GF-D8 (cell line): Measurements from ENCODE around the gene KLHL24.
"Not testable (repeated sequence)": the region's sequence is repeated elsewhere in the genome, so short reads cannot be mapped to it uniquely, and the experiment has no call there.

Source experiments
- DNase-seq: peaks from one replicate; lab custom pipeline; 2025; lab: John Stamatoyannopoulos, UW

The KLHL24 gene

DNA sequence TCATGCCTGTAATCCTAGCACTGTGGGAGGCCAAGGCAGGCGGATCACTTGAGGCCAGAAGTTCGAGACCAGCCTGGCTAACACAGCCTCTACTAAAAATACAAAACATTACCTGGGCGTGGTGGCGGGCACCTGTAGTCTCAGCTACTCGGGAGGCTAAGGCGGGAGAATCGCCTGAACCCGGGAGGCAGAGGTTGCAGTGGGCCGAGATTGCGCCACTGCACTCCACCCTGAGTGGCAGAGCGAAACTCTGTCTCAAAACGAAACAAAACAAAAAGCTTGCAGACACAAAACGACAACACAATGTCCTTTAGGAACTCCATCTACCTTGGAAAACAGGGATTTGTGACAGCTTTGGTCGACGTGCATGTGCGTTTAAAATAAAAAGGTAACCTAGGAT, 716 bp upstream of the KLHL24 start:
- no peak for DNase-seq

- DNase-seq, result no peak
These were observed 354 bp upstream of the KLHL24 start for GRCh38 chr3:183635107-183635430.

DNA sequence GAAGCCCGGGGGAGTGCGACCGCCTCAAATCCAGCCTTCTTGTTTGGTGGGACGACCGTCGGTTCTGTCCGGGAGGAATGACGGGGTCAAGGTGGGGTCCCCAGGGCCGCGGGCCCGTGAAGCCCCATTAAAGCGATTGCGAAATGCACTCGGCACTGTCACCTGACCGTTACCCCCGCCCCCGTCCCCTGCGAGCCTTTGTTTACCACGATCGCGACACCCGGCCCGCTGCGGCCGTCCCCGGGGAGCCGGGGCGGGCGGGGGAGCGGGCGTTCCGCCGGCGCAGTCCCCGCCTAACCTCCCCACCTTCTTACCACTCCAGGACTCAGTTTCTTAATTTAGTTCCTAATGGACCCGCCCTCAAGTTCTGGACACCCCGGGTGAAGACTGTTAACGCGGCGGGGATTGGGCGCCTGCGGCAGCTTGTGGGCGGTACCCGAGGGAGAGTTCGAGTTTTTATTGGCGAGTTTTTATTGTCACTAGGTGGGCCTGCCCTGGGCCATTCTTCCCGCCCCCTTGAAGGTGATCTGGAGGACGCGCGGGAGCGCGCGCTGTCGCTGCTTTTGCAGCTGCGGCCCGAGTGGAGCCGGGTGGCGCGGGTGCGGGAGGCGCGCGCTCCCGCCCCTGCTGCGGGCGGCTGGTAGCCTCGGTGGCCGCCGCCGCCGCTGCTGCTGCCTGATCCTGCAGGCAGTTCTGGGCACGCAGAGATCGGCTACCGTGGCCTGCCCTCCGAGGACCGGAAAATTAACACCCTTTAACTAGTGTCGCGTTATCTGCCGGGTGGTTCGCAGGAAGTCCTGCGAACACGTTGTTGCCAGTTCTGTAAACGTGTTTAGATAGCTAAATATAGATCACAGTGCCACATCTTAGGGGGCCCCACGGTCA, 1.0 kb downstream of the KLHL24 start:
- DNase-seq, result peak; percentile 91

DNA sequence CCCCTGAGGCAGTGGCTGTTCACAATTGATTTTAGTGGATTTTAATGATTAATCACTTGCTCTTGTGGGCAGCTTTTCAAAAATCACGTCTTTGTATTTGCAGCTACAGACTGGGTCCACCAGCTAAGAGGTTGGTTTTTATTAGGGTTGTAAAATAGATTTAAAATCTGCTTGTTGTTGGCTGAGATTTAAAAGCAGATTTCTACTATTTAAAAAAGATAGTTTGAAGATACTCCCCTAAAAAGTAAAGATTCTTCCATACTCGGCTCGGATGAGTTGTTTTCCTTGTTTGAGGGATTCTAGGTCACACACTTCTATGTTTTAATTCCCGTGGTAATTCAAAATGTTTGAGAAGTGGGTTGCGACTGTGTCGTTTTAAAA, 1.7 kb downstream of the KLHL24 start:
- no peak for DNase-seq

DNA sequence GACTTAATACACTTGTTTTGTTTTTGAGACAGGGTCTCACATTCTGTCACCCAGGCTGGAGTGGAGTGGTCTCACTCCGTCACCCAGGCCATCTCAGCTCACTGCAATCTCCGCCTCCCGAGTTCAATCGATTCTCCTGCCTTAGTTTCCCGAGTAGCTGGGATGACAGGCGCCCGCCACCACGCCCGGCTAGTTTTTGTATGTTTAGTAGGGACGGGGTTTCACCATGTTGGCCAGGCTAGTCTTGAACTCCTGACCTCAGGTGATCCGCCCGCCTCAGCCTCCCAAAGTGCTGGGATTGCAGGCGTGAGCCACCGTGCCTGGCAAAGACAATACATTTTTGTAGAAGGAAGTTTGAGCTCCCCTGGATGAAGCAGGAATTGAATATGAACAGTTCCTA, 2.2 kb downstream of the KLHL24 start:
- DNase-seq, result not testable (repeated sequence)

DNA sequence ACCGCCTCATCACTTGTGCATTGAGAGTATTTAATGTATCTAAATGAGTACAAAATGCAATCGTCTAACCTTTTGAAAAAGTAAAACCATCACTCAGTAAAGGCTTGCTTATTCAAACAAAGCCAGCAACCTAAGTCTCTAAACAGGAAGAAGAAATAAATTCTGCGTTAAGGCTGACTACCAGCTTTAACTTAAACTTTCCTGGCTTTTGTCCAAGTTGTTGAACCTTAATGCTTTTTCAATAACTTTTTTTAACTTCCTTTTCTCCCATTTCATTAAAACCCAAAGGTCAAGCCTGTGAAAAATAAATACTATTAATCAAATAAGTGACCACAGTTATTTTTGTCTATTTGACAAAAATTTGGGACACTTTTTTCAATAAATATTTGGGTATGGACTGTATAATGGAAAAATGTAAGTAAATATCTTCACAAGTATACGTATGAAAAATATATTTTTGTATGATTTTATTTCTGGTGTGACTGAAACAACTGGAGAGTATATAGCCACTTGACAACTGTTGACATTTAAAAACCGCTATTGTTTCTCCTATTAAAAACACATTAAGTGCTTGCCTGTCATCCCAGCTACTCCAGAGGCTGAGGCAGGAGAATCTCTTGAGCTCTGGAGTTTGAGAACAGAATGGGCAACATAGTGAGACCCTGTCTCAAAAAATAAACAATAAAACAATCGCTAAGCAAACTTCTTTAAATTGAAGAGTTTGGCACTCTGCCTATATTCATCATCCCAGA, 2.9 kb downstream of the KLHL24 start:
- no peak for DNase-seq

DNA sequence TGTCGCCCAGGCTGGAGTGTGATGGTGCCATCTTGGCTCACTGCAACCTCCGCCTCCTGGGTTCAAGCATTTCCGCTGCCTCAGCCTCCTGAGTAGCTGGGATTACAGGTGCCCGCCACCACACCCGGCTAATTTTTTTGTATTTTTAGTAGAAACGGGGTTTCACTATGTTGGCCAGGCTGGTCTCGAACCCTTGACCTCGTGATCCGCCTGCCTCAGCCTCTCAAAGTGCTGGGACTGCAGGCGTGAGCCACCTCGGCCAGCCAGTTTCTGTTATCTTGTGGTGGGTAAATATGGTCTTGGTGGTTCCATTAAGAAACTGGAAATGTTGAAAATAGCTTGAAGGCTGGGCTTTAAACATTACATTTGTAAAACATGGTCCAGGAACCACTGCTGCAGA, 5.2 kb downstream of the KLHL24 start:
- DNase-seq, result not testable (repeated sequence)

DNA sequence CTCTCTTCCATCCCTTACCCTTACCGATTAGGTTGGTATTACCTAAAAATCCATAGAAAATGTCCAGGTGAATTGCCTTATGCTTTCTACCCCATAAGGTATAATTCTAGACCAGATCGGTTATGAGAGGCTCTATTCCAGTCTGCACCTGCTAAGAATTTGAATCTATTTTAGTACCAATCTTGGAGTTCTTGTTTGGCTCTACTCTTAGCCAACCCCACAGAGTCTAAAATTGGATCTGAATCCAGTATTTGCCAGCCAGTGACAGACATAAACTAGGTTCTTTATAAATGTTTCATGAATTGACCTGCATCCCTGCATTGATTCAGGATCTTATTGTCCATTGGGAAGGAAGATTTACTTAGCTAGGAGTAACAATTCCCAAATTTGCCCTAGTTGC, 6.5 kb downstream of the KLHL24 start:
- DNase-seq, result no peak

GRCh38 chr3:183644244-183644643, 8.8 kb downstream of the KLHL24 start:
- DNase-seq, result no peak

- DNase-seq, result no peak
These were observed 9.8 kb downstream of the KLHL24 start for GRCh38 chr3:183645254-183645653.

DNA sequence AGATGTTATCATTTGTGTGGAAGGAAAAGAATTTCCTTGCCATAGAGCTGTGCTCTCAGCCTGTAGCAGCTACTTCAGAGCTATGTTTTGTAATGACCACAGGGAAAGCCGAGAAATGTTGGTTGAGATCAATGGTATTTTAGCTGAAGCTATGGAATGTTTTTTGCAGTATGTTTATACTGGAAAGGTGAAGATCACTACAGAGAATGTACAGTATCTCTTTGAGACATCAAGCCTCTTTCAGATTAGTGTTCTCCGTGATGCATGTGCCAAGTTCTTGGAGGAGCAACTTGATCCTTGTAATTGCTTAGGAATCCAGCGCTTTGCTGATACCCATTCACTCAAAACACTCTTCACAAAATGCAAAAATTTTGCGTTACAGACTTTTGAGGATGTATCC, 15.1 kb downstream of the KLHL24 start:
- no peak for DNase-seq

- DNase-seq, result no peak
These were observed 18.0 kb downstream of the KLHL24 start for GRCh38 chr3:183653209-183654064.

DNA sequence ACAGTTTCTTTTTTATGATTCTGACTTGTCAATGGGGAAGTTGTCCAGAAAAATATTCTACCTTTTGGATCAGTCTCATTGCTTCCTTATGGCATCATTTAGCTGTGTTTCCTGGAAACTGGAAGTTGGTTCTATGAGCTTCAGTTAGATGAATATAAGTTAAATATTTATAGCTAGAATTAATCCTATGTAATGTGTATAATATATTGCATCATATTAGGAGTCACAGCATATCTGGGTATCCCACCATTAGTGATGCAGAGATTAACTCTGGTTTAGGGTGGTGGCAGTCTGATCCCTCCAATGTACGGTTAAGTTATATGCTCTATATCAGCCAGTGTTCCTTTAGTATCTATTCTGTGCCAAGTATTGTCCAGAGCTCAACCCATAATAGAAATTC, 19.3 kb downstream of the KLHL24 start:
- no peak for DNase-seq

GRCh38 chr3:183662099-183662498, 26.7 kb downstream of the KLHL24 start:
- DNase-seq, result no peak

GRCh38 chr3:183664913-183665381, 29.5 kb downstream of the KLHL24 start:
- DNase-seq, result no peak

DNA sequence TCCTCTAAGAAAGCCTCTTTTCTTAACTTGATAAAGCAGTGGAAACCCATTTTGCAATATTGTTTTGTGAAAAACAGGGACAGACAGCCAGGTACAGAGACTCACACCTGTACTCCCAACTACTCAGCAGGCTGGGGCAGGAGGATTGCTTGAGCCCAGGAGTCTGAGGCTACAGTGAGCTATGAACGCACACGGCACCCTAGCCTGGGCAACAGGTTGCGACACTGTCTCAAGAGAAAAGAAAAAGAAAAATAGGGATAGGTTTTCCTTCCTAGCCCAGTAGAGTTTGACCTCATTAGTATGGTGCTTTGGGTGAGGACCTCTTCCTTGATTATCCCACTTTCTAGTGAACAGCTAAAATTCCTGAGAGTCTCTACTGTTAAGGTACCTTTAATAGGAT, 44.6 kb downstream of the KLHL24 start:
- no peak for DNase-seq

DNA sequence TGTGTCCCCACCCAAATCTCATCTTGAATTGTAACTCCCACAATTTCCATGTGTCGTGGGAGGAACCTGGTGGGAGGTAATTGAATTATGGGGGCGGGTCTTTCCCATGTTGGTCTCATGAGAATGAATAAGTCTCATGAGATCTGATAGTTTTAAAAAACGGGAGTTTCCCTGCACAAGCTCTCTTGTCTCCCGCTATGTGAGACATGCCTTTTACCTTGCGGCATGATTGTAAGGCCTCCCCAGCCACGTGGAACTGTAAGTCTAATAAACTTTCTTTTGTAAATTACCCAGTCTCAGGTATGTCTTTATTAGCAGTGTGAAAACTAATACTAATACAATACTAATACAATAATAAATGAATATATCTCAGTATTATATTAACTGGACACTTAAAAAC, 52.3 kb downstream of the KLHL24 start:
- no peak for DNase-seq

DNA sequence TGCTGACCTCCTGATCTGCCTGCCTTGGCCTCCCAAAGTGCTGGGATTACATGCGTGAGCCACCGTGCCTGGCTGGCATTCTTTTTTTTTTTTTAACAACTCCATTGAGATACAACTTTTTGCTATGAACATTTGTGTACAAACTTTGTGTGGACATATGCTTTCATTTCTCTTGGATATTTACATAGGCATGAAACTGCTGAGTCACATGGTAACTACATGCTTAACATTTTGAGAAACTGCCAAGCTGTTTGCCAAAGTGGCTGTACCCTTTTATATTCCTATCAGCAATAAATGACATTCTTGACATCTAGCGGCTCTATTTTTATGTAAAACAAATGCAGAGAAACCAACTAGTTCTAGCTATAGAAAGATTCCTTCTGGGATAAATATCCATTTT, 53.5 kb downstream of the KLHL24 start:
- no peak for DNase-seq

GRCh38 chr3:183689621-183690020, 54.2 kb downstream of the KLHL24 start:
- DNase-seq, result not testable (repeated sequence)

GRCh38 chr3:183690402-183690995, 55.1 kb downstream of the KLHL24 start:
- no peak for DNase-seq

GRCh38 chr3:183692436-183692835, 57.0 kb downstream of the KLHL24 start:
- no peak for DNase-seq
